Measurements from ENCODE around the gene MAP2K2. TPM values are rescaled to one million over a fixed set of nuclear protein-coding genes. Genes with fewer than 3 reads are reported as not detected.
"Not testable (repeated sequence)": the region's sequence is repeated elsewhere in the genome, so short reads cannot be mapped to it uniquely, and the experiment has no call there.

MAP2K2 gene
- total RNA-seq: 100 to 1,000 TPM; 161 to 164 TPM
- polyA plus RNA-seq: 122 TPM

- Mint-ChIP-seq H3K9me3 (no peaks in the 10 kb centered on the region), H3K27me3 (no peaks in the 10 kb centered on the region), H3K4me3 (peak within 1 kb of the TSS; percentile 90 to 96 (median 95)), H3K36me3 (peaks cover 0 to 13% (median 0%) of the 10 kb centered on the region in 3 donors), H3K27ac (peak within 1 kb of the TSS; percentile 86 to 99 (median 96)), H3K4me1 (peaks cover 18 to 33% (median 18%) of the 10 kb centered on the region in 3 donors)
- no peaks in the 10 kb centered on the region for H3K36me3 ChIP-seq (ENCODE audit: insufficient read depth, low read length)
- peak; percentile 93 to 98 (median 95) for DNase-seq
- ChIA-PET CTCF (interaction anchor here (0.8 to 1.2 kb wide), 2 partner anchors 15 to 136 kb away, joined by 3 read pairs; no protein-coding TSS in a partner anchor), POLR2A (no interaction called here)
- peak within 1 kb of the TSS; percentile 82 for H3K4me3 ChIP-seq (ENCODE audit: low read length)
- H3K4me1 ChIP-seq (ENCODE audit: insufficient read depth, low read length): peaks cover 17% of the 10 kb centered on the region
- no peaks in the 10 kb centered on the region for H3K27me3 ChIP-seq (ENCODE audit: insufficient read depth, low read length, poor library complexity, severe bottlenecking)
- H3K27ac ChIP-seq (ENCODE audit: low read depth, low read length): peak within 1 kb of the TSS; percentile 81
- no peaks in the 10 kb centered on the region for H3K9me3 ChIP-seq (ENCODE audit: low read length)
Measured at GRCh38 chr19:4123615-4124568, at the start of gene MAP2K2. MAP2K2 (minus strand) TSS chr19:4124122; CDS start chr19:4123875, 247 bp downstream.

- POLR2A ChIA-PET: no interaction called here
- peak; percentile 57 to 75 (median 64) for DNase-seq
- H3K36me3 Mint-ChIP-seq: peaks cover 0 to 19% (median 0%) of the 10 kb centered on the region in 3 donors
- H3K4me3 Mint-ChIP-seq: no peak overlapping the region
- Histone ChIP-seq H3K27me3 (ENCODE audit: insufficient read depth, low read length, poor library complexity, severe bottlenecking) (no peaks in the 10 kb centered on the region), H3K4me1 (ENCODE audit: insufficient read depth, low read length) (no peaks in the 10 kb centered on the region), H3K4me3 (ENCODE audit: low read length) (no peak overlapping the region), H3K27ac (ENCODE audit: low read depth, low read length) (no peak overlapping the region), H3K9me3 (ENCODE audit: low read length) (no peaks in the 10 kb centered on the region), H3K36me3 (ENCODE audit: insufficient read depth, low read length) (no peaks in the 10 kb centered on the region)
- CTCF ChIA-PET: no interaction called here
- peaks cover 0 to 6% (median 3%) of the 10 kb centered on the region in 3 donors for H3K4me1 Mint-ChIP-seq
- H3K27me3 Mint-ChIP-seq: peaks cover 4 to 23% of the 10 kb centered on the region in 2 donors
- H3K27ac Mint-ChIP-seq: peak overlapping the region in 1 of 8 donors; percentile 68
- peaks cover 0 to 2% (median 0%) of the 10 kb centered on the region in 5 donors for H3K9me3 Mint-ChIP-seq
Measured at GRCh38 chr19:4172861-4173473, 49.0 kb upstream of the MAP2K2 start.

GRCh38 chr19:4171676-4172075 is 47.8 kb upstream of the MAP2K2 start:
- H3K4me3 Mint-ChIP-seq: no peak overlapping the region
- Histone ChIP-seq H3K36me3 (ENCODE audit: insufficient read depth, low read length) (no peaks in the 10 kb centered on the region), H3K27ac (ENCODE audit: low read depth, low read length) (no peak overlapping the region), H3K4me3 (ENCODE audit: low read length) (no peak overlapping the region), H3K27me3 (ENCODE audit: insufficient read depth, low read length, poor library complexity, severe bottlenecking) (no peaks in the 10 kb centered on the region), H3K4me1 (ENCODE audit: insufficient read depth, low read length) (no peaks in the 10 kb centered on the region), H3K9me3 (ENCODE audit: low read length) (no peaks in the 10 kb centered on the region)
- no peak for DNase-seq
- ChIA-PET CTCF (no interaction called here), POLR2A (interaction anchor here (0.5 kb wide), 1 partner anchor 392 kb away, joined by 4 read pairs; no protein-coding TSS in a partner anchor)
- peaks cover 6 to 26% of the 10 kb centered on the region in 2 donors for H3K27me3 Mint-ChIP-seq
- peaks cover 0 to 6% (median 3%) of the 10 kb centered on the region in 3 donors for H3K4me1 Mint-ChIP-seq
- H3K36me3 Mint-ChIP-seq: peaks cover 0 to 13% (median 0%) of the 10 kb centered on the region in 3 donors
- H3K27ac Mint-ChIP-seq: no peak overlapping the region
- H3K9me3 Mint-ChIP-seq: peaks cover 0 to 2% (median 0%) of the 10 kb centered on the region in 5 donors

- Histone ChIP-seq H3K36me3 (ENCODE audit: insufficient read depth, low read length) (no peaks in the 10 kb centered on the region), H3K4me1 (ENCODE audit: insufficient read depth, low read length) (no peaks in the 10 kb centered on the region), H3K27me3 (ENCODE audit: insufficient read depth, low read length, poor library complexity, severe bottlenecking) (no peaks in the 10 kb centered on the region), H3K27ac (ENCODE audit: low read depth, low read length) (no peak overlapping the region), H3K4me3 (ENCODE audit: low read length) (no peak overlapping the region), H3K9me3 (ENCODE audit: low read length) (no peaks in the 10 kb centered on the region)
- no peak overlapping the region for H3K27ac Mint-ChIP-seq
- no peaks in the 10 kb centered on the region for H3K9me3 Mint-ChIP-seq
- ChIA-PET CTCF (no interaction called here), POLR2A (no interaction called here)
- no peak for DNase-seq
- peaks cover 6 to 23% of the 10 kb centered on the region in 2 donors for H3K27me3 Mint-ChIP-seq
- no peak overlapping the region for H3K4me3 Mint-ChIP-seq
- H3K4me1 Mint-ChIP-seq: no peaks in the 10 kb centered on the region
- no peaks in the 10 kb centered on the region for H3K36me3 Mint-ChIP-seq
Measured at GRCh38 chr19:4164262-4164661, 40.3 kb upstream of the MAP2K2 start.

- ChIA-PET POLR2A (no interaction called here), CTCF (no interaction called here)
- H3K27me3 ChIP-seq (ENCODE audit: insufficient read depth, low read length, poor library complexity, severe bottlenecking): no peaks in the 10 kb centered on the region
- no peaks in the 10 kb centered on the region for H3K36me3 Mint-ChIP-seq
- no peak overlapping the region for H3K4me3 ChIP-seq (ENCODE audit: low read length)
- no peak for DNase-seq
- H3K9me3 ChIP-seq (ENCODE audit: low read length): no peaks in the 10 kb centered on the region
- H3K4me1 ChIP-seq (ENCODE audit: insufficient read depth, low read length): no peaks in the 10 kb centered on the region
- no peak overlapping the region for H3K27ac ChIP-seq (ENCODE audit: low read depth, low read length)
- no peaks in the 10 kb centered on the region for H3K36me3 ChIP-seq (ENCODE audit: insufficient read depth, low read length)
- no peaks in the 10 kb centered on the region for H3K4me1 Mint-ChIP-seq
- H3K9me3 Mint-ChIP-seq: no peaks in the 10 kb centered on the region
- H3K27me3 Mint-ChIP-seq: peaks cover 4 to 11% of the 10 kb centered on the region in 2 donors
- no peak overlapping the region for H3K4me3 Mint-ChIP-seq
- H3K27ac Mint-ChIP-seq: no peak overlapping the region
Measured at GRCh38 chr19:4161415-4162077, 37.6 kb upstream of the MAP2K2 start.

GRCh38 chr19:4157971-4158370 is 34.0 kb upstream of the MAP2K2 start:
- CTCF ChIA-PET: interaction anchor here (0.7 to 2.0 kb wide), 2 partner anchors 17 to 170 kb away, joined by 3 to 7 read pairs; no protein-coding TSS in a partner anchor
- H3K9me3 ChIP-seq (ENCODE audit: low read length); H3K36me3 Mint-ChIP-seq; H3K27me3 Mint-ChIP-seq; H3K27ac Mint-ChIP-seq; POLR2A ChIA-PET; H3K27me3 ChIP-seq (ENCODE audit: insufficient read depth, low read length, poor library complexity, severe bottlenecking); H3K27ac ChIP-seq (ENCODE audit: low read depth, low read length); H3K4me3 Mint-ChIP-seq; H3K4me1 Mint-ChIP-seq; H3K4me1 ChIP-seq (ENCODE audit: insufficient read depth, low read length); H3K9me3 Mint-ChIP-seq; H3K4me3 ChIP-seq (ENCODE audit: low read length); H3K36me3 ChIP-seq (ENCODE audit: insufficient read depth, low read length); DNase-seq: not testable (repeated sequence)

- no peaks in the 10 kb centered on the region for H3K27me3 ChIP-seq (ENCODE audit: insufficient read depth, low read length, poor library complexity, severe bottlenecking)
- no peaks in the 10 kb centered on the region for H3K4me1 ChIP-seq (ENCODE audit: insufficient read depth, low read length)
- Mint-ChIP-seq H3K9me3 (no peaks in the 10 kb centered on the region), H3K27me3 (no peaks in the 10 kb centered on the region), H3K4me3 (no peak overlapping the region), H3K4me1 (peaks cover 5 to 7% (median 5%) of the 10 kb centered on the region in 3 donors), H3K36me3 (no peaks in the 10 kb centered on the region), H3K27ac (no peak overlapping the region)
- H3K36me3 ChIP-seq (ENCODE audit: insufficient read depth, low read length): no peaks in the 10 kb centered on the region
- ChIA-PET CTCF (interaction anchor here (2.0 kb wide), 1 partner anchor 17 kb away, joined by 7 read pairs; no protein-coding TSS in a partner anchor), POLR2A (no interaction called here)
- no peak overlapping the region for H3K27ac ChIP-seq (ENCODE audit: low read depth, low read length)
- DNase-seq: no peak
- H3K4me3 ChIP-seq (ENCODE audit: low read length): no peak overlapping the region
- H3K9me3 ChIP-seq (ENCODE audit: low read length): no peaks in the 10 kb centered on the region
Measured at GRCh38 chr19:4157164-4157563, 33.2 kb upstream of the MAP2K2 start.
